GM12878 (cell line): ENCODE results near the gene SLC1A7.

Source experiments
- CREB1 ChIP-seq: IDR thresholded peaks from 2 replicates; pipeline ENCODE4 v1.6.1; 2012; ENCODE audit warnings: low read depth, mild to moderate bottlenecking, inconsistent platforms
- CTCF ChIP-seq, 3 experiments: IDR thresholded peaks in 2 of 3; conservative IDR thresholded peaks in 1 of 3; 2 replicates each; pipeline ENCODE4 v1.5.1; 2011; ENCODE audit warnings: low read depth in 3 of 3, low read length in 3 of 3, mild to moderate bottlenecking in 3 of 3, control low read depth in 2 of 3, moderate library complexity in 2 of 3, inconsistent platforms in 1 of 3, mixed read lengths in 1 of 3; ENCODE audit not compliant: control insufficient read depth in 2 of 3, insufficient read depth in 1 of 3; ENCODE audit errors: extremely low read depth in 1 of 3
- ELK1 ChIP-seq: IDR thresholded peaks from 2 replicates; pipeline ENCODE4 v1.6.1; 2012; ENCODE audit warnings: low read depth, low read length, improper control_type of control experiment
- FOXK2 ChIP-seq: fragments of 450-650 bp; IDR thresholded peaks from 2 replicates; pipeline ENCODE4 v1.6.1; 2017; ENCODE audit warnings: mild to moderate bottlenecking, moderate library complexity
- MEF2B ChIP-seq: fragments of 450-650 bp; IDR thresholded peaks from 2 replicates; pipeline ENCODE4 v1.6.1; 2018; ENCODE audit warnings: mild to moderate bottlenecking, moderate library complexity; ENCODE audit not compliant: partially characterized antibody, poor library complexity, severe bottlenecking
- RAD51 ChIP-seq: fragments of 450-650 bp; IDR thresholded peaks from 2 replicates; pipeline ENCODE4 v1.6.1; 2016; ENCODE audit warnings: moderate library complexity, mild to moderate bottlenecking, inconsistent platforms
- REST ChIP-seq: IDR thresholded peaks from 2 replicates; pipeline ENCODE4 v1.6.1; 2012; ENCODE audit warnings: mild to moderate bottlenecking, low read depth, low read length
- SUZ12 ChIP-seq: fragments of 200-600 bp; sonication (generic); IDR thresholded peaks from one replicate; pipeline ENCODE4 v1.6.1; 2018; ENCODE audit warnings: antibody characterized with exemption, mild to moderate bottlenecking; ENCODE audit not compliant: unreplicated experiment
- TAF1 ChIP-seq: IDR thresholded peaks from 2 replicates; pipeline ENCODE4 v1.6.1; 2011; ENCODE audit warnings: mild to moderate bottlenecking, low read depth, low read length, borderline replicate concordance
- TCF12 ChIP-seq: IDR thresholded peaks from 2 replicates; pipeline ENCODE4 v1.6.1; 2011; ENCODE audit warnings: low read depth, mild to moderate bottlenecking, low read length
- USF2 ChIP-seq: IDR thresholded peaks from 2 replicates; pipeline ENCODE4 v1.6.1; 2011; ENCODE audit warnings: low read depth, low read length, improper control_type of control experiment, borderline replicate concordance
- YY1 ChIP-seq: IDR thresholded peaks from 2 replicates; pipeline ENCODE4 v1.6.1; 2011; ENCODE audit warnings: low read depth, mild to moderate bottlenecking, low read length

DNA sequence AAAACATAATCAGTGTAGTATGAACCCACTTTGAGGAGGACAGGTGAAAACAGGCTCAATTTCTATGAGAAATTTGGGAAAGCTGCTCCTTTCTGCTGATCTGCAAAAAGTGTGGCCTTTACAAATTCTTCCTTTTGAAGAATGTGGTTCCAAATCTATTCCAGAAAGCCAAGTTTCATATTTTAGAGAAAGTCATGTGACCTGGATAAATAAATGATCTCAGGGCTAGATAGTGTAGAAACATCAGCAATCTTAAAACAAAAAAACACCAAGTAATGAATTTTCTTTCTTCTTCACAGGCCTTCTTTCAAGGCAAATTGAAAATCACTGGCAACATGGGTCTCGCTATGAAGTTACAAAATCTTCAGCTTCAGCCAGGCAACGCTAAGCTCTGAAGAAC lies 92.1 kb downstream of the SLC1A7 start:
- TF ChIP-seq CTCF (IDR thresholded peaks at IDR 0.05 in 2 of 3, conservative IDR thresholded peaks at IDR 0.05 in 1 of 3; ENCODE audit: control insufficient read depth in 2 of 3, extremely low read depth in 1 of 3, insufficient read depth in 1 of 3, low read depth in 3 of 3, low read length in 3 of 3) (no peak), TAF1 (no peak), SUZ12 (no peak), TCF12 (no peak), ELK1 (no peak), USF2 (no peak), REST (no peak), YY1 (no peak), MEF2B (no peak), CREB1 (no peak), FOXK2 (no peak), RAD51 (no peak)
